Limb (tissue), 2 donors: ENCODE results near the gene MSI2.

ENCODE experiments used
- DNase-seq, 2 donors: peaks; one replicate each; pipeline ENCODE4 v3.0.0-alpha.2; 2016; ENCODE audit errors: extremely low spot score in 2 of 2

MSI2 gene

DNA sequence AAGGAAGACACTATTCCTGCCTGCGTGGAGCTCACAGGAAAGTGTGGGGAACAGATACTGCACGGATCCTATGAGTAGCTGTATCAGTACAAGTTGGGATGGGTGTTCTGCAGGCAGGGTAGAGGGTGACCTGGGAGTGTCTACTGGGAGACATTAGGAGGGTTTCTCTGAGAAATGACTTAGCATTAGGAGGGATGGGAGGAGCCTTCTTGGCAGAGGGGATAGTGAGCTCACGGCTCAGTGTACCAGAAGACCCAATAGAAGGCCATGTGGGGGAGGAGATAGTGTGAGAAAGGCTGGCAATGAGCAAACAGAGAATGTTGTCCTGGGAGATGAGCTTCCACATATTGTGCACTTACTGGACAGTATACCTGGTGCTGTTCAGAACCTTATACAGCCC is 109.1 kb downstream of the MSI2 start:
- no peak for DNase-seq

DNA sequence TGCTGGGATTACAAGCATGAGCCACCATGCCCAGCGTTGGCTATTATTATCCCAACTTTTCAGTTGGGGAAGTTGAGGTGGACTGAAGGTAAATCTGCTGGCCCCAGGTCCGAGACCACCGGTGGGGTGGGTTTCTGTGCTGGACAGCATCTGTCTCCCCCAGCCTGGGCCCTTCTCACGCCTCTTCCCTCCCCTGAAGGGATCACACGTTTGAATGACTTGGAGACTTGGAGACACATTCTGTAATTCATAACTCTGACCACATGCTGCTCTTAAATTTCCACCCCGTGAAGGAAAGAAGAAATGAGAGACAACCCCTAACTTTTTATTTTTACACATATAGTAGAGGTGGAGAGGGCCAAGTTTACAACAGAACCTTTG is 109.8 kb downstream of the MSI2 start:
- DNase-seq = no peak

DNA sequence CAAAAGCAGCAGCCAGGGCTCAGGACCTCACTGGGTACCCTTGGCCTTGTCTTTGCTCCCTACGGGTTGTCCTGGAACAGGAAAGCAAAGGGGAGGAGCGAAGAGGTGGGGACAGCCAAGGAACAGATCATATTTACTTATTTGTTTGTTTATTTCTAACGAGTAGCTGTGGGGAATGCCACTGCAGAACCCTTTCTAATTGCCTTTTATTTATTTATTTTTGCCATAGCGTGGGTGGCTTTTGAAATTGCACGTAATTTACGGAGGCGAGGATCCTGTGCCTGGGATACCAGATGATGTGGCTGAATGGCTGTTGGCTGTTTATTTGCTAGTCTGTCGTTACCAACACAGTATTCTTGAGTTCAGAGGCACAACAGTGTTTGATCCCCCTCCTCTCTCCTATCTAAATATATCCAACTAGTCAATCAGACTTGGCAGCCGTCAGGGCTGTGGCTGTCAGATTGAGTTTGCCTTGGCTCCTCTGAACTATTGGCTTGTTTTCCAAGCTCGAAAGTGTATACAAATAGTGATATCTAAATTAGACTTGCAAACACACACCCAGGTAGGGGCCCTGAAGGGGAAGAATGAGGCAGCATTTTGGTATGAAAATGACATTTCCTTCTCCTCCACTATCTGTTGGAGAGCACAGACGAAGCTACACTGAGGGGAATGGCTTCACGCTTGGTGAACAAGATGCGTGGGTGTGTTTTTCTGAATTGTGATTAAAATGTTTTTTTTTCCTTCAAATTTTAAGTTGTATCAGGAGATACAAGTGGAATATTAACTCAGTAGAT is 110.4 kb downstream of the MSI2 start:
- no peak for DNase-seq

DNA sequence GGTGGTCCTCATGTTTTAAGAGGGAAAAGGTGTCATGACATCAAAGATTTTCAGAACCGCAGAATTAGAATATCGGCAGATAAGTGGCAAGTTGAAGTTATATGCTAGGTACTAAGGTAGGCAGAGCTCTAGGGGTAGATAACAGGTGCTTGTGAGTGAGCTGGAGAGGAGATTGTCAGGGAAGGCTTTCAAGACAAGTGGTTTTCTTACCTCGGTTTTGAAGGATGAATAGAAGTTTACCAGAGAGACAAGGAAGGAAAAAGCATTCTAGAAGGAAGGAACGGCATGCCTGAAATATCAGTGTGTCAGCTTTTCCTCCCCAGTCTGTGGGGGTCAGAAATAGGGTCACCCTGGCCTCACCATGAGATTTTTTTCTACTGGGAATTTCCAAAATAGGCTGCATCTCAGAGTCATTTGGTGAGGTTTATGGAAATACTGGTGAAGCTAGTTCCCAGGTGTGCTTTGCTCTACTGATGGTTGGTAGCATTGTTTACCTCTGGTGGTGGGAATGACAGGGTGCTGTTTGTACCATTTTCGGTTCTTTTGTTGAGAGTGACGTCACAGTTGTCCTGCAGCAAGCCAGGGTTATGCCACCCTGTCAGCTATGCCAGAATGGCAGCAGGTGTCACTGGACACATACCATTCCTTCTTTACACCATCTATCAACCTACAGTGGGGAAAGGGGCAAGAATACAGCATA is 112.5 kb downstream of the MSI2 start:
- DNase-seq = no peak

DNA sequence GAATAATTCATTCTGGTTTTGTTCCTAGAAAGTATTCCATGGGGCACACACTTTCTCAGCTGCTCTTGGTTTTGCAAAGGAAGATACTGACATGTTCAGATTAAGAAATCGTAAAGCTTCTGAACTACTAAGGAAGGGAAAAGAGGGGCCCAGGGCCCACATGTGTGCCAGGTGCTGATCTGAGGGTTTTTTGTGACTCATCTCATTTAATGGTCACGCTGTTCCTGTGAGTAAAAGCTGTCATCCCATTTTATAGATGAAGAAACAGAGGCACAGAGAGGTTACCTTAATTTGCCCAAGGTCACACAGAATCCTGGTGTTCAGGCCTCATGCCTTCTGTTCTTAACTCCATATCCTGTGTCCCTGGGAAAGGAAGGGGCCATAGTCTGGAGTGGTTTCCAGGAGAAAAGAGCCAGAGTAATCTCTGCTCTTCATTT is 113.2 kb downstream of the MSI2 start:
- no peak for DNase-seq

DNA sequence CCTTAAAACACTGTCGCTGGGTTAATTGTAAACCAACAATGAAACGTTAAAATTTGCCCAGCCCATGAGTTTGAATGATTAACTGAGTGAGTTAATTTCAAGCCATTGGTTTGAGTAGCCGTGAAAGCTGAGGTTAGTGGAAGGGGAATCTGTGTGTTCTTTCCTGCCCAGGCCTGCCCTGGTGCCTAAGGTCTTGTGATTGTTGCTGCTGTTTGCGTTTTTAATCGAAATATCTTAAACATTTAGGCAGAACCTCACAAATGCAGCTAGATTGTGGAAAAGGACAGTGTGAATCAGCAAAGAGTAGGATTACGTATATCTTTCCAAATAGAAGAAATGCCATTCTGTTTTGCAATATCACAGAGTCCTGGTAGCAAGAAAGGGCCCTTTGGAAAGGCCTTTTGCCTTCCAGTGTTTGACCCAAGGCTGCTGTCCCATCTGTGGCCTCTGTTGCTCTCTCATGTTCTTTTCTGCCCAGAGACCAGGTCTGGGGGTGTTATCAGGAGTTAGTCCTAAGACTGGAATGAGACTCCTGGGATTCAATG is 113.8 kb downstream of the MSI2 start:
- DNase-seq = no peak

DNA sequence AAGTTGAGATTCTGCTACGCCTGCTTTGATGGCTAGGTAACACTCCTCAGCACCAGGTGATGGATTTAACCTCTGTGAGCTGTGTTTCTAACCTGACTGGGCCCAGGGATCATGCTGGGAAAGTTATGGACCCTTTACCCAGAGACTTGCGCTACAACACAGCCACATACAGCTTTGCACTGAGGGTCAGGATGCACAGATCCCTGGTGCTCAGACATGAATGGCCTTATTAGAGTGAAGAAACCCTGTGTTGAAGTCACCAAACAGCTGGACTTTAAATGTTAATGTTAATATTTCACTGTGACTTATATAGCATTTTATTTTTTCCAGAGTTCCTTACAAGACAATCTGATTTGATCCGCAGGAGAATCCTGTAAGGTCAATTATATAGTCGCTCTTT is 114.3 kb downstream of the MSI2 start:
- no peak for DNase-seq

DNA sequence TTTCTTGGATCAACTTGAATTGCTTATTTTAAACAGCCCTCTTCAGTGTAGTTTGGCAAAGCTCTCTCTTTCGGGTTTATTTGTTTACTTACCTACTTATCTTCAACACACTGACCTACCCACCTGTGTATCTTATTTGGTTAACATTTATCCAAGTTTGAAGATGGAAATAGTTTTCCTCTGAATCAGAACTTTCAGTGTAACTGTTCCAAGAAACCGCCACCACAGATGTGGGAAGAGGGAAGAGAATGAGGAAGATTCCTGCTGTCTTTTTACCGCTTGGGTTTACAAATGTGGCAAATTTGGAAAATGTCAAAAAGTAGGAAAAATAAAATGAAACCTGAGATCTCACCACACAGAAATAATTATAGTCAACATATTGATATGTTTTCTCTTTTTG is 115.8 kb downstream of the MSI2 start:
- DNase-seq = no peak

DNA sequence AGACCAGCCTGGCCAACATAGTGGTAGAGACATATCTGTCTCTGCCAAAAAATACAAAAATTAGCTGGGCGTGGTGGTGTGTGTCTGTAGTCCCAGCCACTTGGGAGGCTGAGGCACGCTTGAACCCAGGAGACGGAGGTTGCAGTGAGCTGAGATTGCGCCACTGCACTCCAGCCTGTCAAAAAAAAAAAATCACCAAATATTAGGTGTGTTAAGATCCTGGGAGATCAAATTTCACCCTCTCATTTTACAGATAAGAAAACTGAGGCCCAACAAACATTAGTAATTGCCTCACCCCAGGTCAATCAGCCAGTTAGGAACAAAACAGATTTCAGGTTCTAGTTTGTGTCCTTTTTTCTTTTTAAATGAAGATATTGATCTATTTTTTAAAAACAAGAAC is 116.7 kb downstream of the MSI2 start:
- no peak for DNase-seq

DNA sequence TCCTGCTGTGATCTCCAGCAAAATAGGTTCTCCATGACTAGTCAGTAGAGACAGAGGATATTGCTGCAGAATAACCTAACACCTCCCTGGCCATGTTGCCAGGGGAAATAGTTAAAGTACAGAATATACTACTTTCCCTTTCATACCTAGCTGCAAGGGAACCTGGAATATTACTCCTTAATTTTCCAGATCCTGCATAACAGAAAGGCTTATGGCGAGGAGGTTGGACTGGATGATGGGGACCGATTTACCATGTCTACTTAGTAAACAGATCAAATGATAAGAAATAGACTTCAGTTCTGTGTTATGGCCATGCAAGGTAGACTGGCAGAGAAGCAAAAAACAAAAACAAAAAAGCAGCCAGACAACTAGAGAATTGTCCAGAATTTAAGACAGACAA is 117.4 kb downstream of the MSI2 start:
- no peak for DNase-seq

DNA sequence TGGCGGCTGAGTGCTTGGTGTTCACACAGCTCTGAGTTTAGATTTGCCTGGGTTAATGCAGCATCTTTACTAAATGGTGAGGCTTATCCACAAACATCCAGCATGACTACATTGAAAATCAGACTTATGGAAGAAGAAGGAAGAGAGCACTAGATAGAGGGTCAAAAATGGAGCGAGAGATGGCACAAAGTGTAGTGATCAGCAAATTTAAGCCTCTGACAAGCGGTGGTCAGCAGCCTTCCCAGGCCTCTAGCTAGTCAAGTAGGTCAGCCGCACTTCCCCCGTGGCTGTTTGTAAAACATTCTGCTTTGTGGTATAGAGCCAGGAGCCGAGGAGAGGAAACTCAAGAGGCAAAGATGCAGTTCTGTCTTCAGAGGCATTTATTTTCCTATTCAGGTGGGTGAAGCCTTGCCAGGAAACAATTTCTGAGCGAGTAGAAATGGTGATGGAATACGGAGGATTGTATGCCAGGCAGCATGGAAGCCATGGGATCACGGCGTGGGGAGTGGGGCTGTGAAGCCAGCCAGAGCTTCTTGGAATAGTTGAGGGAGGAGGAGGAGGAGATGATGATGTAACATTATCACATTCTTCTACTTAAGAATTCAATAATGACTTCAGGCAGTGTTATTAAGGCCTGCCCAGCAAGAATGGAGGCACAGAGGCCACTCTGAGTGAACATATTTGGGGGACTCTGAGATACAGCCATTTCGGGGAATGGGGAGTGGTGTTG is 118.9 kb downstream of the MSI2 start:
- no peak for DNase-seq

DNA sequence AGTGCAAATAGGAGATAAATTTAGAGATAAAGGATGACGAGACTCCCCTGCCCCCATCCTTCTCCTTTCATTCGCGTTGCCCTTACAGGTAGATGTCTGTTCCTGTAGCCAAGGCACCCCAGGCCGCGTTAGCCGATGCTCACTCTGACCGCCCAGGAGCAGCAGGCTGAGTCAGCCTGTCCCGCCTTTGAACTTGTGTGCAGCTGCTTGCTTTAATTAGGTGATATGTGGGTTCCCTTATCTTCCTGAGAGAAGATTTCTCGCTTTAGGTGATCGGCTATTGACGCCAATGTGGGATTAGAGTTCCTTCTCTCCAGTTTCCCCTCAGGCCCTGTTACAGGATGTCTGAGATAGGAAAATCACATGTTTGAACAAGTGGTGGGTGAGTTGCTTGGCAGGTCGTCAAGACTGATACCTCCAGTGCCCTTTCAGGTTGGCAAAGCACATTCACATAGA is 119.5 kb downstream of the MSI2 start:
- no peak for DNase-seq

DNA sequence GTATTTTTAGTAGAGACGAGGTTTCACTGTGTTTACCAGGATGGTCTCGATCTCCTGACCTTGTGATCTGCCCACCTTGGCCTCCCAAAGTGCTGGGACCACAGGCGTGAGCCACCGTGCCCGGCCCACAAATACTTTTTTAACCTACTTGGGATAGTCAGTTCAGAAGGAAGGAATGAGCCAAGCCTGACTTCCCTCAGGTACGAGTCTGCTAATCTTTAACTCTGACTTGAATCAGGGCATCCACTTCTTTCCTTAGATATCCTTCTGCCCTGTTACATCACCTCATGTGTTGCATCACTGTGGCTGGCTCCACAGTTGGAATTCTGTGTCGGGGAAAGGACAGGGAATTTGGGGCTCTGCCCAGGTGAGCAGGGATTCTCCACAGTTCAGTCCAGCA is 120.8 kb downstream of the MSI2 start:
- DNase-seq = no peak

DNA sequence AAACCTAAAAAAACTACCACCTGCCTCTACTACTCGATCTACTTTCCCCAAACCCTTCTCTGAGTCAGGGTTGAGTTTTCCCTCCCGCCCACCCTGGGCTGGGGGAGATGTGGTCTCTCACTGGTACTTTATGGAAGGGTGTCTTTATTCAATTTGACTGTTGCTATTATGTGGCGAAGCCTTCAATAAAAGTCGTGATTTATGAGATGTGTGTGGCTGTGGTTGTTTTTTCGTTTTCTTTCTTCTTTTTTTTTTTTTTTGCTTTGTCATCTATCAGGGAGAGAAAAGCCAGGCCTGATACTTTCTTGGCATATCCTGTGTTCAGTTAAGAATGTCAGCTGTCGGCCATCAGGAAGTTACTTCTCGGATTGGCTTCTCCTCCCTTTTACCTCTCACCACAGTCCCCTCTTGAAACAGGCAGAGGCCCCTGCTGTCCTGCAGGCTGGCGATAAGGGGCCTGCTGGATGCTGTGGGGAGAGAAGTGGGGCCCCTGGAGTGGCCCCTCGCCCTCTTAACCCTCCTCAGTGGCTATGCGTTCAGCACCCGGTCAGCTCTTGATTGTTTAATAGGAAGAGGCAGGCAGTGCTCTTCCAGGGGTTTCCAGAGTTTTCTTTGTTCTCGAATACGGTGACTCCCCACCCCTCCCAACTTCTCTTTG is 123.0 kb downstream of the MSI2 start:
- peak in 1 of 2 donors; percentile 44 for DNase-seq

DNA sequence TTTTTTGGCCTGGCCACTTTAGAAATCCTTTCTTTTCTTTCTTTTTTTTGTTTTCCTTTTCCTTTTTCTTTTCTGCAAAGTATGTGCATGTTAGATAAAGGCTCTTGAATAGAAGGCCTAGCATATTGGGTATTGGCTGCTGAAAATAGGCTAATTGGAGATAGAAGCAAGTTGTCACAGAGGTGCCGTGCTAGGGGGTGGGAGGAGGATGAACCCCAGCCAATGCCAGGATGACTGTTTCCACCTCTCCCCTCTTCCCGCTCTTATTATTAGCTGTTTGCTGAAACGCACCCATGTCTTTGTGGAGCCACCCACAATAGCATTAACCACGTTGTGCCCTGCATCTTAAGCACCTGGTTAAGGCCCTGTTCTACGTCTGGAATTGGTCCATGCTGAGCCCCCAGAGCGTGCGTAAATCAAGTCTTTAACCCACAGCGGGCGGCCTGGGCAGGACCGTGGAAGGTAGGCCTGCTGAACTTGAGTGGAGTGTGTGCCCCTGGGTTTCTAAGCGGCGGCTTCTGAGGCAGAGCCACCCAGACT is 123.6 kb downstream of the MSI2 start:
- DNase-seq = no peak

DNA sequence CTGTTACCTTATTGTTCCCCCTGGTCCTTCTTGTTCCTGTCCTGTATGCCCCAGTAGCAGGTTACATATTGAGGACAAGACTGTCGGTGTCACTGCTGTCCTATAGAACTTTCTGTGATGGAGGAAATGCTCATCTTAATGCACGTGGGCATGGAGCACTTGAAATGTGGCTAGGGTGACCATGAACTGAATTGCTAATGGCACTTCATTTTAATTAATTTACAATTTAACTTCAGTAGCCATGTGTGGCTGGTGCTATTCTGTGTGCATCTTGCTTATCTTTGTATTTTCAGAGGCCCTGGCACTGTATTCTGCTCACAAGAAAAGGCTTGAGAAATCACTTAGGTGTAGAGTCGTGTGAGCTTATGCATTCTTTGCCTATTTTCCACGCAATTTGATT is 125.2 kb downstream of the MSI2 start:
- DNase-seq = no peak

DNA sequence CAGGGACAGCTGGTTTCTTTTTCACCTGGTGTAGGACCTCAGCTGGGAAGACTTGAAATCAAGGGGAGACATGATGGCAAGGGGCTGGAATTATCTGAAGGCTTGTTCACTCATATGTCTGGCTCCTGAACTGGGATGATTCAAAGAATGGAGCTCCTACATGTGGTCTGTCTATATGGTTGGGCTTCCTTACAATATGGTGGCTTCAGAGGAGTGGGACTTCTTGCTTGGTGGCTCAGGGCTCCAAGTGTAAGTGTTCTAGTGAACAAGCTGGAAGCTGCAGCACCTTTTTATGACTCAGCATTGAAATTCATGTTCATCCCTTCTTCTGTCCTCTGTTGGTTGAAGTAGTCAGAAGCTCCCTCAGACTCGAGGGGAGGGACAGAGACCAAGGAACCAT is 127.9 kb downstream of the MSI2 start:
- DNase-seq = no peak

DNA sequence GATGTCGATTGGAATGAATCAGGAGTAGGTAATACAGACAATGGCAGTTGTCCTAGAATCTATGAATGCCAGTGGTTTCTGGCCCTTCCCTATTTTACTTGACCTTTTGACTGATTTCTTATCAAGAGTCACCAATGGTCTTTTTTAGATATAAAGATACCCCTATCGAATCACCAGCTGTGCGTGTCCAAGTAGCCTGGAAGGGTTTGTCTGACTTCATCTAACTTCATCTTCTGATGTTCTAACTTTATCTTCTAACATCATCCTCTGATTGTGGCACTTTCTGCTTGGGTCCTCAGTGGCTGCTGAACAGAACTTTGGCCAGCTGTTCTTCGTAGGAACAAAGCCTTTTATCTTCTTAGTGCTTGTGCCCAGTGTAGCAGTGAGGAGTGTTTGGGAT is 129.7 kb downstream of the MSI2 start:
- DNase-seq = no peak

DNA sequence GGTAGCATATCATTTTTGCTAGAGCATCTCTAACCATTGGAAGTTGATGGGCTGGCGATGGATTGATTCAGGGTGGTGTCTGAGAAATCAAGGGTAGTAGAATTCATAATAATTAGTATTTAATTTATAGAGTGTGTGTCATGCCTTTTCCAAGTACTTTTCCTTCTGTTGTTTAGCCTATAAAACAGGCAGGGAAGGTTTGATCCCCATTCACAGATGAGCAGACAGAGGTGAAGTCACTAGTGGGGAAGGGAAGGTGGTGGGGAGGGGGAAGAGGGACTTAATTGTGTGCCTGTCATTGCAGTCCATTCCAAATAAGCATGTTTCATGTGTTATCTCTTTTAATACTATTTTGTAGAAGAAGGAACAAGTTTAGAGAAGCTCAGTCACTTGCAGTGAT is 131.3 kb downstream of the MSI2 start:
- no peak for DNase-seq

DNA sequence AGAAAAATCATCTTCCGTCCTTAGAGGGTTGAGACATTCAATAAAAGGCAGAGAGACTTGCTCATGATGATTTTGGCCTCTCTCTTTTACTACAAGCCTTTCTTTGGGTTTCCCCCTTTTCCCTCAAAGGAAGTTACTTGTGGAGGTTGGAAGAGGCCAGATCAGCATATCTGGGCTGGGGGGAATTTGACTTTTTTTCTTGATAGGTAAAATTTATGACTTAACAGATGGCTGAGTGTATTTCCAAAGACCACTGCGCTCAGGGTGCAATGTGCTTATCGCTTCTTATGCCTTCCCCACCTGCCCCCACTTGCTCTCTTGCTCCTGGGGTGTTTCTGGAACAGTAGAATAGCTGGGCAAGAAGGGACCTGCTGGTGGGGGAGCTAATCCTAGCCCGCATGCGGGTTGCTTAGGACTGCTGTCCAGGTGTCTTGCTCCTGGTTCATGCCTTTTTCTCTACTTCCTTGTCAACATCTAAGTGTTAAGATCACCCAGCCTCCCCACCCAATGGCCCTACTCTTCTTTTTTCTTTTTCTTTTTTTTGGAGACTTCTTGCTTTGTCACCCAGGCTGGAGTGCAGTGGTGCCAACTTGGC is 131.9 kb downstream of the MSI2 start:
- DNase-seq = no peak

DNA sequence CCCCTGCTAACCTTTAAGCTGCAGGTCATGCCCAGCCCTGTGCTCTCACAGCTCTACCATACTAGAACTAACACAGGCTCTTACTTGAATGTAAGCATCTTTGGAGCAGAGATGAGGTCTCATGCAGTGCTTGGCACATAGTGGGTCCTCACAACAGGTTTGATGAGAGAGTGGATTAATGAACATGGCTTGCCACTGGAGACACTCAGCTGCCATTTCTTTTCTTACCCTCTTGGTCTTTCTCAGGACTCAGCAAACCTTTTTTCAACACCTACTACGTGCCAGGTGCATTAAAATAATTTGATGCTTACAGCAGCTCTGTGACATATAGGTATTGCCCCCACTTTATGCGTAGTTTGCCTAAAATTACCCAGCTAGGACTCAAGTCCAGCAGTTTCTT is 133.2 kb downstream of the MSI2 start:
- no peak for DNase-seq
